ENCODE results near the gene PCSK4. TPM values are rescaled to one million over a fixed set of nuclear protein-coding genes. Genes with fewer than 3 reads are reported as not detected.
A peak's percentile ranks its signal among the peaks of the same experiment; 100 is the strongest.

The PCSK4 gene
- total RNA-seq, 1 experiment from 2014 or later, result 11.1 TPM

DNA sequence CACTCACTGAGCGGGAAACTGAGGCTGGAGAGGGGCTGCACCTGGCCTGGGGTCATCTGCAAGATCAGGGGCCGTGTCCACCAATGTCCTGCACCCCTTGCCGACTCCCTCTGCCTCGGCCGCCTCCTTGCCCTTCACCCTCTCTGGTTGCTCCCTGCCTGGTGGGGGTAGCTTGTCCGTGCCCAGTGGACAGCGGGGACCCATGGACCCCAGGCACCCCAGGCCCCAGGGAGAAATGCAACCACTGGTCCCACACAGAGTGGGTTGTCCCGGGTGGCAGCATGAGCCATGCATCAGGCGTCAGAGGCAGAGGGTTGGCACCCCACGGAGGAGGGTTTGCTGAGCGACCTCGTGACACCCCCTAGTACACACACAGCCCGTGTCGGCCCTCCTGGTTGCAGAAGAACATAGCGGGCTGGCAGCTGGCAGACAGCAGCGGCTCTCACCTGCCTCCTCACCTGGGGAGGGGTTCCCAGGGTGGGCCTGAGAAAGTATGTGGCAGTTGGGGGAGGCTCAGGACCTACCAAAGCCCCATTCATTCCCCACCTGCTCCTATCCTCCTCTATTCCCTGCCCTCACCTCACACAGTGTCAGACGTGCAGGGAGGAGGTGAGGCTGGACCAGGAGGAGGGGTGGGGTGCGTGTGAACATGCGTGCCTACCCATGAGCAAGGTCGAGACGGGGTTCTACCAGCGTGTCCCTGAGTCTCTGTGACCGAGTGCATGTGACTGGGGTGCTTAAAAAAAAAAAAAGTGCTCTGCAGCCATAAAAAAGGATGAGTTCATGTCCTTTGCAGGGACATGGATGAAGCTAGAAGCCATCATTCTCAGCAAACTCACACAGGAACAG is 14.0 kb upstream of the PCSK4 start:
- Histone ChIP-seq H4K20me1 (ENCODE audit: insufficient read depth) (no peaks in the 10 kb centered on the region), H3K4me1 (ENCODE audit: control insufficient read depth in 1 of 2, insufficient read depth in 2 of 2, low read length in 2 of 2) (peaks cover 15 to 46% of the 10 kb centered on the region in 2 experiments), H3K4me3 (replicated peaks in 1 of 2; ENCODE audit: low read depth in 1 of 2, low read length in 2 of 2) (no peak overlapping the region), H3K4me2 (ENCODE audit: low read length) (peak overlapping the region; percentile 62), H3K9me2 (ENCODE audit: insufficient read depth) (no peaks in the 10 kb centered on the region), H3K36me3 (ENCODE audit: control insufficient read depth in 1 of 2, insufficient read depth in 2 of 2, low read length in 2 of 2) (no peaks in the 10 kb centered on the region), H3K79me2 (ENCODE audit: insufficient read depth, low read length) (no peaks in the 10 kb centered on the region), H3K27me3 (ENCODE audit: insufficient read depth, low read length) (no peaks in the 10 kb centered on the region), H3K27ac (ENCODE audit: low read depth, low read length) (no peak overlapping the region), H3K9ac (ENCODE audit: low read length) (no peak overlapping the region), H3K9me3 (ENCODE audit: control insufficient read depth in 1 of 2, insufficient read depth in 1 of 2, low read depth in 1 of 2, low read length in 2 of 2) (no peaks in the 10 kb centered on the region), H2AFZ (ENCODE audit: low read depth, low read length, poor library complexity, severe bottlenecking) (no peak overlapping the region)
- POLR2A ChIA-PET, result no interaction called here
- CTCF ChIA-PET, result no interaction called here
- intact Hi-C loops (cut with micrococcal nuclease), result no loop called here
- BruUV-seq (replicated peaks), result no TSS peak
- RAD21 ChIA-PET (ENCODE audit: low non-redundant PET in 1 of 2, low total read pairs in 2 of 2, uncharacterized antibody in 2 of 2, unreplicated experiment in 2 of 2), result no interaction called here
- no peak for DNase-seq (ENCODE audit: low read depth, low spot score)
- no peak for TF ChIP-seq YY1 (IDR thresholded peaks at IDR 0.05; ENCODE audit: extremely low read depth, insufficient replicate concordance, low read depth, low read length)
- TF ChIP-seq POLR2AphosphoS5 (IDR thresholded peaks at IDR 0.05; ENCODE audit: low read depth, low read length), result no peak
- no peak for TF ChIP-seq ZFX (IDR thresholded peaks at IDR 0.05)
- TF ChIP-seq FOSL1 (IDR thresholded peaks at IDR 0.05; ENCODE audit: low read depth), result no peak
- TF ChIP-seq SIN3A (IDR thresholded peaks at IDR 0.05; ENCODE audit: low read depth), result no peak
- TF ChIP-seq, protein P1, sequence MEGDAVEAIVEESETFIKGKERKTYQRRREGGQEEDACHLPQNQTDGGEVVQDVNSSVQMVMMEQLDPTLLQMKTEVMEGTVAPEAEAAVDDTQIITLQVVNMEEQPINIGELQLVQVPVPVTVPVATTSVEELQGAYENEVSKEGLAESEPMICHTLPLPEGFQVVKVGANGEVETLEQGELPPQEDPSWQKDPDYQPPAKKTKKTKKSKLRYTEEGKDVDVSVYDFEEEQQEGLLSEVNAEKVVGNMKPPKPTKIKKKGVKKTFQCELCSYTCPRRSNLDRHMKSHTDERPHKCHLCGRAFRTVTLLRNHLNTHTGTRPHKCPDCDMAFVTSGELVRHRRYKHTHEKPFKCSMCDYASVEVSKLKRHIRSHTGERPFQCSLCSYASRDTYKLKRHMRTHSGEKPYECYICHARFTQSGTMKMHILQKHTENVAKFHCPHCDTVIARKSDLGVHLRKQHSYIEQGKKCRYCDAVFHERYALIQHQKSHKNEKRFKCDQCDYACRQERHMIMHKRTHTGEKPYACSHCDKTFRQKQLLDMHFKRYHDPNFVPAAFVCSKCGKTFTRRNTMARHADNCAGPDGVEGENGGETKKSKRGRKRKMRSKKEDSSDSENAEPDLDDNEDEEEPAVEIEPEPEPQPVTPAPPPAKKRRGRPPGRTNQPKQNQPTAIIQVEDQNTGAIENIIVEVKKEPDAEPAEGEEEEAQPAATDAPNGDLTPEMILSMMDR (IDR thresholded peaks at IDR 0.05 in 2 of 3, conservative IDR thresholded peaks at IDR 0.05 in 1 of 3; ENCODE audit: borderline replicate concordance in 1 of 3, insufficient read depth in 1 of 3, low read depth in 2 of 3, low read length in 2 of 3), result no peak
- TF ChIP-seq CEBPB (IDR thresholded peaks at IDR 0.05; ENCODE audit: low read depth), result no peak
- TF ChIP-seq SRF (IDR thresholded peaks at IDR 0.05; ENCODE audit: low read depth), result no peak
- no peak for TF ChIP-seq EGR1 (IDR thresholded peaks at IDR 0.05; ENCODE audit: low read depth)
- TF ChIP-seq, protein P2, sequence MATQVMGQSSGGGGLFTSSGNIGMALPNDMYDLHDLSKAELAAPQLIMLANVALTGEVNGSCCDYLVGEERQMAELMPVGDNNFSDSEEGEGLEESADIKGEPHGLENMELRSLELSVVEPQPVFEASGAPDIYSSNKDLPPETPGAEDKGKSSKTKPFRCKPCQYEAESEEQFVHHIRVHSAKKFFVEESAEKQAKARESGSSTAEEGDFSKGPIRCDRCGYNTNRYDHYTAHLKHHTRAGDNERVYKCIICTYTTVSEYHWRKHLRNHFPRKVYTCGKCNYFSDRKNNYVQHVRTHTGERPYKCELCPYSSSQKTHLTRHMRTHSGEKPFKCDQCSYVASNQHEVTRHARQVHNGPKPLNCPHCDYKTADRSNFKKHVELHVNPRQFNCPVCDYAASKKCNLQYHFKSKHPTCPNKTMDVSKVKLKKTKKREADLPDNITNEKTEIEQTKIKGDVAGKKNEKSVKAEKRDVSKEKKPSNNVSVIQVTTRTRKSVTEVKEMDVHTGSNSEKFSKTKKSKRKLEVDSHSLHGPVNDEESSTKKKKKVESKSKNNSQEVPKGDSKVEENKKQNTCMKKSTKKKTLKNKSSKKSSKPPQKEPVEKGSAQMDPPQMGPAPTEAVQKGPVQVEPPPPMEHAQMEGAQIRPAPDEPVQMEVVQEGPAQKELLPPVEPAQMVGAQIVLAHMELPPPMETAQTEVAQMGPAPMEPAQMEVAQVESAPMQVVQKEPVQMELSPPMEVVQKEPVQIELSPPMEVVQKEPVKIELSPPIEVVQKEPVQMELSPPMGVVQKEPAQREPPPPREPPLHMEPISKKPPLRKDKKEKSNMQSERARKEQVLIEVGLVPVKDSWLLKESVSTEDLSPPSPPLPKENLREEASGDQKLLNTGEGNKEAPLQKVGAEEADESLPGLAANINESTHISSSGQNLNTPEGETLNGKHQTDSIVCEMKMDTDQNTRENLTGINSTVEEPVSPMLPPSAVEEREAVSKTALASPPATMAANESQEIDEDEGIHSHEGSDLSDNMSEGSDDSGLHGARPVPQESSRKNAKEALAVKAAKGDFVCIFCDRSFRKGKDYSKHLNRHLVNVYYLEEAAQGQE (IDR thresholded peaks at IDR 0.05; ENCODE audit: low read depth), result no peak
- TF ChIP-seq, protein P3, sequence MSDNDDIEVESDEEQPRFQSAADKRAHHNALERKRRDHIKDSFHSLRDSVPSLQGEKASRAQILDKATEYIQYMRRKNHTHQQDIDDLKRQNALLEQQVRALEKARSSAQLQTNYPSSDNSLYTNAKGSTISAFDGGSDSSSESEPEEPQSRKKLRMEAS (IDR thresholded peaks at IDR 0.05), result no peak
- no peak for ATAC-seq
